Gastroesophageal sphincter (tissue), 4 donors: Measurements from ENCODE around the gene RAB1B. TPM values are rescaled to one million over a fixed set of nuclear protein-coding genes. Genes with fewer than 3 reads are reported as not detected.

Experiments used
- ATAC-seq: fragments of 150-250 bp; one replicate; pipeline ENCODE4 v1.9.1; 2016; ENCODE audit warnings: mild to moderate bottlenecking, moderate library complexity
- H3K27ac ChIP-seq, 4 donors: fragments of 200-600 bp; sonication (generic) in 3 of 4; 1 replicate in 3 of 4; 2 replicates in 1 of 4; pipeline ENCODE4 v1.5.1; 2016 to 2019
- H3K27me3 ChIP-seq: fragments of 200-600 bp; sonication (generic); one replicate; pipeline ENCODE4 v1.5.1; 2019
- H3K36me3 ChIP-seq, 2 donors: fragments of 200-600 bp; sonication (generic); one replicate each; pipeline ENCODE4 v1.5.1; 2019; ENCODE audit warnings: control low read depth in 1 of 2
- H3K4me1 ChIP-seq, 3 donors: fragments of 200-600 bp; sonication (generic); 1 replicate in 2 of 3; 2 replicates in 1 of 3; pipeline ENCODE4 v1.5.1; 2016 to 2019; ENCODE audit warnings: control low read depth in 2 of 3
- H3K4me3 ChIP-seq, 2 donors: fragments of 200-600 bp; sonication (generic); one replicate each; pipeline ENCODE4 v1.5.1; 2019; ENCODE audit warnings: mild to moderate bottlenecking in 1 of 2, moderate library complexity in 1 of 2
- H3K9me3 ChIP-seq, 3 donors: fragments of 200-600 bp; sonication (generic); one replicate each; pipeline ENCODE4 v1.5.1; 2017 to 2019; ENCODE audit warnings: control low read depth in 2 of 3
- EP300 ChIP-seq: sonication (generic); formaldehyde crosslinking; IDR thresholded peaks from one replicate; pipeline ENCODE4 v1.6.1; 2017; ENCODE audit warnings: antibody characterized with exemption, mild to moderate bottlenecking
- POLR2A ChIP-seq, 2 donors: fragments of 450-650 bp; IDR thresholded peaks; one replicate each; pipeline ENCODE4 v1.6.1; 2017; ENCODE audit warnings: antibody characterized with exemption in 2 of 2, mild to moderate bottlenecking in 2 of 2, moderate library complexity in 1 of 2
- POLR2AphosphoS5 ChIP-seq: sonication (generic); formaldehyde crosslinking; IDR thresholded peaks from one replicate; pipeline ENCODE4 v1.6.1; 2017; ENCODE audit warnings: antibody characterized with exemption
- WGBS, 2 donors: methylation state at CpG; one replicate each; pipeline ENCODE4 v1.1.5; 2018; ENCODE audit warnings: low coverage in 1 of 2; 5-methylcytosine and 5-hydroxymethylcytosine counted together
- total RNA-seq, 4 donors: library from RNA; depleted of rRNA; stranded (reverse); fragments of >200 nt; gene quantifications; one replicate each; pipeline ENCODE4 v1.1.0, GENCODE V29; 2016
- TF ChIP-seq, protein P1 (sequence below), 4 experiments: fragments of 200-600 bp in 2 of 4; fragments of 450-650 bp in 2 of 4; sonication (generic) in 1 of 4; IDR thresholded peaks; one replicate each; pipeline ENCODE4 v1.5.1; 2017 to 2019; ENCODE audit warnings: antibody characterized with exemption in 4 of 4, mild to moderate bottlenecking in 2 of 4, moderate library complexity in 2 of 4

RAB1B gene
- total RNA-seq, 4 donors from 2014 or later, result 99.3 to 162 (median 115) TPM

DNA sequence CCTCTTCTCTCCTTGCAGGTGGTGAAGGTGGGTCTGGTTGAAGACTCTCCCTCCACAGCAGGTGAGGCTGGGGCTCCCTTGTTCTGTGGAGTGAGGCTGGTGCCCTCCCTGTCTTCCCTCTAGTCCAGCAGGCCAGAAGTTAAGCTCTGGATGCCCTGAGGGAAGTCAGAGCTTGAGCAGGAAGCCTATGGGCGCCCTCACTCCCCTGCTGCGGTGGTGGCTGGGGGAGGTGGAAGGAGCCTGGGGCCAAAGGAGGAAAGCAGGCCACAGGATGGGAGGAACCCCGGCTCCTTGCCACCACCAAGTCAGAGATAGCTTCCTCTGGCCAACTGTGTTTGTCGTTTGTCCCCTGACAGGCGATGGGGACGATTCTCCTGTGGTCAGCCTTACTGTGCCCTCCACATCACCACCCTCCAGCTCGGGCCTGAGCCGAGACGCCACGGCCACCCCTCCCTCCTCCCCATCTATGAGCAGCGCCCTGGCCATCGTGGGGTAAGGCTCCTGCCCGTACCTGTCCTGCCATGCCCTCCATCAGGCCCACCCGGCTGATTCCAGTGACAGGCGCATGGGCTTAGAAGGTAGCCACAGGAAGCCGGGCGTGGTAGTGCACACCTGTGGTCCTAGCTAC lies 29.5 kb upstream of the RAB1B start:
- H3K9me3 ChIP-seq, result no peaks in the 10 kb centered on the region
- H3K4me1 ChIP-seq, result no peaks in the 10 kb centered on the region
- H3K36me3 ChIP-seq, result peaks cover 0 to 100% of the 10 kb centered on the region in 2 donors
- 60% methylated on average over 1 of the region's 17 CpGs; no CpG with 5 or more reads in 1 of the 2 donors for WGBS, 2 donors
- no peak overlapping the region for H3K27ac ChIP-seq
- ATAC-seq, result no peak
- H3K27me3 ChIP-seq, result no peaks in the 10 kb centered on the region
- TF ChIP-seq POLR2A (IDR thresholded peaks at IDR 0.05) (no peak), EP300 (no peak), POLR2AphosphoS5 (no peak)
- TF ChIP-seq, protein P1, sequence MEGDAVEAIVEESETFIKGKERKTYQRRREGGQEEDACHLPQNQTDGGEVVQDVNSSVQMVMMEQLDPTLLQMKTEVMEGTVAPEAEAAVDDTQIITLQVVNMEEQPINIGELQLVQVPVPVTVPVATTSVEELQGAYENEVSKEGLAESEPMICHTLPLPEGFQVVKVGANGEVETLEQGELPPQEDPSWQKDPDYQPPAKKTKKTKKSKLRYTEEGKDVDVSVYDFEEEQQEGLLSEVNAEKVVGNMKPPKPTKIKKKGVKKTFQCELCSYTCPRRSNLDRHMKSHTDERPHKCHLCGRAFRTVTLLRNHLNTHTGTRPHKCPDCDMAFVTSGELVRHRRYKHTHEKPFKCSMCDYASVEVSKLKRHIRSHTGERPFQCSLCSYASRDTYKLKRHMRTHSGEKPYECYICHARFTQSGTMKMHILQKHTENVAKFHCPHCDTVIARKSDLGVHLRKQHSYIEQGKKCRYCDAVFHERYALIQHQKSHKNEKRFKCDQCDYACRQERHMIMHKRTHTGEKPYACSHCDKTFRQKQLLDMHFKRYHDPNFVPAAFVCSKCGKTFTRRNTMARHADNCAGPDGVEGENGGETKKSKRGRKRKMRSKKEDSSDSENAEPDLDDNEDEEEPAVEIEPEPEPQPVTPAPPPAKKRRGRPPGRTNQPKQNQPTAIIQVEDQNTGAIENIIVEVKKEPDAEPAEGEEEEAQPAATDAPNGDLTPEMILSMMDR (IDR thresholded peaks at IDR 0.05), result no peak
- H3K4me3 ChIP-seq, result no peak overlapping the region

DNA sequence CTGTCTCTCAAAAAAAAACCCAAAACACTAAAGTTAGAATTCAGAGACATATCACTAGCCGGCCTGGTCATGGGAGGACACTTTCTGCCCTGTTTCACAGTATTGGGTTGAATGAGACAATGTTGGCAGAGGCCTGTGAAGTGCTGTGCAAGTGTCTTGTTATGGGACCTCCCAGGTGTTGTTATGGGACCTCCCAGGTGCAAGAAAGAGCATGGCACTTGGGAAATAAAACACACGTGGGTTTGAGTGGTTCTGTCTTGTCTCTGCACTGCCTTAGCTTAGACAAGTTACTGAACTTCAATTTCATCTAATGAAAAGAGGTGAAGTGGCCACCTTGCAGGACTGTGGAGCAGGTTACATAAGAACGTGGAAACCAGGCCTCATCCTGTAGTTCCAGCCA lies 28.9 kb upstream of the RAB1B start:
- Histone ChIP-seq H3K4me1 (no peaks in the 10 kb centered on the region), H3K27me3 (no peaks in the 10 kb centered on the region), H3K27ac (no peak overlapping the region), H3K9me3 (no peaks in the 10 kb centered on the region), H3K36me3 (peaks cover 0 to 100% of the 10 kb centered on the region in 2 donors), H3K4me3 (no peak overlapping the region)
- 92% methylated on average over 2 of the region's 3 CpGs; no CpG with 5 or more reads in 1 of the 2 donors for WGBS, 2 donors
- TF ChIP-seq EP300 (no peak), POLR2A (IDR thresholded peaks at IDR 0.05) (no peak), POLR2AphosphoS5 (no peak)
- TF ChIP-seq, protein P1 (IDR thresholded peaks at IDR 0.05), result no peak
- ATAC-seq, result no peak

DNA sequence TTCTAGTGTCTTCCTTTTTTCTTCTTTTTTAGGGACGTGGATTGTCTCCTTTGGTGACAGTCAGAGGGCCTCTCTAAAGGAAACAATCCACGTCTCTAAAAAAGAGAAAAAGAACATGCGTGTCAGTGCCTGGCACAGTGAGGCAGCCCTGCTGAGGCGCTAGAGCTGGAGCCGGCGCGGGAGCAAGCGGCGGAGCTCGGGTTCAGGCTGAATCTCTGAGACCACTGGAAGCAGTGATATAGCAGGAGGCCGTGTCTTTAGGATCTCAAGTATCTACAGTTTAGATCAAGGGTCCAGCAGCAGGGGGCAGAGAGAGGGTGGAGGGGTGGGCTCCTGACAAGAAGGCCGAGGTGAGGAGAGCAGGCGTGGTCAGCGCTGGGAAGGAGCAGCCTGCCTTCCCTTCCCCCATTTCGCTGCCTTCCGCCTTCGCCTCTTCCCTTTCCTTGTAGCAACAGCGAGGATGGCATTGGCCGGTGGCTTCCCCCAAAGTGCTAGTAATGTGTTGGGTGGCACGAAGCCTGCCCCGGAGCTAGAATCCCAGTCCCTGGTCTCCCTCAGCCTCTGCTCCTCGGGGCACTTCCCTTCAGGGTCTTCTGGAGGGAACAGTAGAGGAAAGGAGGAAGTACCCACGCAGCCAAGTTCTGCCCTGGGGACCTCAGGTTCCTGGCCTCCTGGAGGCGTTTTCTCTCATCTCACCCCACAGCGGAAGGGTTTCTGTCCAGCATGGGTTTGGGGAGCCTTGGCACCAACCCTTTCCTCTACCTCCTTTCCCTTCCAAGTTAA lies 28.2 kb upstream of the RAB1B start:
- peaks cover 0 to 100% of the 10 kb centered on the region in 2 donors for H3K36me3 ChIP-seq
- TF ChIP-seq POLR2A (IDR thresholded peaks at IDR 0.05) (no peak), POLR2AphosphoS5 (no peak), EP300 (no peak)
- TF ChIP-seq, protein P1 (IDR thresholded peaks at IDR 0.05), result no peak
- no peaks in the 10 kb centered on the region for H3K4me1 ChIP-seq
- peak; percentile 15 for ATAC-seq
- 60 to 89% methylated on average over 6 to 17 of the region's 25 CpGs for WGBS, 2 donors
- H3K27ac ChIP-seq, result no peak overlapping the region
- no peak overlapping the region for H3K4me3 ChIP-seq
- H3K27me3 ChIP-seq, result no peaks in the 10 kb centered on the region
- H3K9me3 ChIP-seq, result no peaks in the 10 kb centered on the region

DNA sequence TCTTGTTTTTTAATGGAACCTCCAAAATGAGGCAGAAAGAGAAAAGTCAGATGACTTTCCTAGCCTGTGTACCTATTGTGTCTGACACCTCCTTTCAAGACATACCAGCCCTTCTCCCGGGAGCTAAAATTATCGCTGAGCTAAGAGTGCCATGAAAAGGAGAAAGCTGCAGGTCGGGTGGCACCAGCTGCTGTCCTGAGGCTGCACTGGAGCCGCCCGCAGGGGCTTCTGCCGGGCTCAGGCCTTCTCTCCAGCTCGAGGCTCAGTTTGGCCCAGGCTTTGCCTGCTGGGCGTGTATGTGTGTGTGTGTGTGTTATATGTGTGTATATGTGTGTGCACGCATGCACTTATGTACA lies 27.7 kb upstream of the RAB1B start:
- no peak for ATAC-seq
- Histone ChIP-seq H3K9me3 (no peaks in the 10 kb centered on the region), H3K27ac (no peak overlapping the region), H3K36me3 (peaks cover 0 to 97% of the 10 kb centered on the region in 2 donors), H3K27me3 (no peaks in the 10 kb centered on the region), H3K4me1 (no peaks in the 10 kb centered on the region), H3K4me3 (no peak overlapping the region)
- WGBS, 2 donors, result 71 to 86% methylated on average over 1 to 8 of the region's 9 CpGs
- no peak for TF ChIP-seq POLR2AphosphoS5
- no peak for TF ChIP-seq EP300
- TF ChIP-seq, protein P1 (IDR thresholded peaks at IDR 0.05), result no peak
- TF ChIP-seq POLR2A (IDR thresholded peaks at IDR 0.05), result no peak
